ENCODE measurements around the gene KASH5.
A peak's percentile ranks its signal among the peaks of the same experiment; 100 is the strongest.

Gene KASH5

GRCh38 chr19:49441210-49441959 is 53.3 kb downstream of the KASH5 start, which contains the start of gene SLC17A7:
SLC17A7 (minus strand) TSS chr19:49441527; CDS start chr19:49441379, 148 bp downstream.
- no peaks in the 10 kb centered on the region for H3K4me1 ChIP-seq
- H3K27me3 ChIP-seq (ENCODE audit: control insufficient read depth, insufficient read depth, low read length), result peaks cover 4% of the 10 kb centered on the region
- no peak within 1 kb of the TSS for H2AFZ ChIP-seq
- H3K79me2 ChIP-seq, result no peaks in the 10 kb centered on the region
- H3K9me3 ChIP-seq (ENCODE audit: control insufficient read depth, low read length), result no peaks in the 10 kb centered on the region
- H3K27ac ChIP-seq, result no peak within 1 kb of the TSS
- H3K36me3 ChIP-seq (ENCODE audit: control insufficient read depth, insufficient read depth, low read length), result no peaks in the 10 kb centered on the region
- peak within 1 kb of the TSS; percentile 9 for H3K4me3 ChIP-seq (ENCODE audit: low read depth, low read length)
- TF ChIP-seq CTCF (IDR thresholded peaks at IDR 0.05), result no peak
- H3K9ac ChIP-seq, result no peak within 1 kb of the TSS
- peak within 1 kb of the TSS; percentile 97 for H3K4me2 ChIP-seq (ENCODE audit: low read length)

GRCh38 chr19:49441960-49442350 is 53.9 kb downstream of the KASH5 start:
- Histone ChIP-seq H3K4me1 (no peaks in the 10 kb centered on the region), H3K4me2 (ENCODE audit: low read length) (peak overlapping the region; percentile 97), H3K4me3 (ENCODE audit: low read depth, low read length) (peak overlapping the region; percentile 9), H3K27ac (no peak overlapping the region), H3K9me3 (ENCODE audit: control insufficient read depth, low read length) (no peaks in the 10 kb centered on the region), H3K79me2 (no peaks in the 10 kb centered on the region), H3K27me3 (ENCODE audit: control insufficient read depth, insufficient read depth, low read length) (peaks cover 4% of the 10 kb centered on the region), H3K9ac (no peak overlapping the region), H3K36me3 (ENCODE audit: control insufficient read depth, insufficient read depth, low read length) (no peaks in the 10 kb centered on the region), H2AFZ (no peak overlapping the region)
- TF ChIP-seq CTCF (IDR thresholded peaks at IDR 0.05), result no peak

- Histone ChIP-seq H3K36me3 (ENCODE audit: control insufficient read depth, insufficient read depth, low read length) (no peaks in the 10 kb centered on the region), H3K4me2 (ENCODE audit: low read length) (peak overlapping the region; percentile 97), H3K4me1 (no peaks in the 10 kb centered on the region), H3K27me3 (ENCODE audit: control insufficient read depth, insufficient read depth, low read length) (peaks cover 4% of the 10 kb centered on the region), H2AFZ (no peak overlapping the region), H3K9ac (no peak overlapping the region), H3K27ac (no peak overlapping the region), H3K9me3 (ENCODE audit: control insufficient read depth, low read length) (no peaks in the 10 kb centered on the region), H3K79me2 (no peaks in the 10 kb centered on the region), H3K4me3 (ENCODE audit: low read depth, low read length) (peak overlapping the region; percentile 9)
- no peak for TF ChIP-seq CTCF (IDR thresholded peaks at IDR 0.05)
These were observed 54.3 kb downstream of the KASH5 start for GRCh38 chr19:49442354-49442753.

- H3K36me3 ChIP-seq (ENCODE audit: control insufficient read depth, insufficient read depth, low read length), result no peaks in the 10 kb centered on the region
- no peak overlapping the region for H3K9ac ChIP-seq
- H2AFZ ChIP-seq, result peak overlapping the region; percentile 86
- H3K4me3 ChIP-seq (ENCODE audit: low read depth, low read length), result peak overlapping the region; percentile 91
- peak overlapping the region; percentile 67 for H3K27ac ChIP-seq
- peaks cover 4% of the 10 kb centered on the region for H3K27me3 ChIP-seq (ENCODE audit: control insufficient read depth, insufficient read depth, low read length)
- no peaks in the 10 kb centered on the region for H3K4me1 ChIP-seq
- H3K9me3 ChIP-seq (ENCODE audit: control insufficient read depth, low read length), result no peaks in the 10 kb centered on the region
- no peak for TF ChIP-seq CTCF (IDR thresholded peaks at IDR 0.05)
- H3K79me2 ChIP-seq, result no peaks in the 10 kb centered on the region
- H3K4me2 ChIP-seq (ENCODE audit: low read length), result peak overlapping the region; percentile 97
These were observed 54.8 kb downstream of the KASH5 start for GRCh38 chr19:49442771-49443365.
